Measurements from ENCODE around the gene PNLIPRP1. TPM values are rescaled to one million over a fixed set of nuclear protein-coding genes. Genes with fewer than 3 reads are reported as not detected.

PNLIPRP1 gene
- total RNA-seq, 1 experiment from 2014 or later, result not detected

GRCh38 chr10:116588995-116589394 lies 1.8 kb upstream of the PNLIPRP1 start:
- Histone ChIP-seq H3K4me1 (no peaks in the 10 kb centered on the region), H3K27me3 (no peaks in the 10 kb centered on the region), H3K4me3 (no peak overlapping the region), H3K27ac (no peak overlapping the region), H3K9me3 (replicated peaks) (no peaks in the 10 kb centered on the region), H3K36me3 (no peaks in the 10 kb centered on the region)
- no peak for DNase-seq

- Histone ChIP-seq H3K27me3 (no peaks in the 10 kb centered on the region), H3K4me3 (no peak overlapping the region), H3K36me3 (no peaks in the 10 kb centered on the region), H3K4me1 (no peaks in the 10 kb centered on the region), H3K27ac (no peak overlapping the region), H3K9me3 (replicated peaks) (no peaks in the 10 kb centered on the region)
- no peak for DNase-seq
Measured at GRCh38 chr10:116589926-116590325, 833 bp upstream of the PNLIPRP1 start.

GRCh38 chr10:116593139-116593740 lies 2.5 kb downstream of the PNLIPRP1 start:
- no peaks in the 10 kb centered on the region for H3K27me3 ChIP-seq
- H3K4me3 ChIP-seq, result no peak overlapping the region
- no peaks in the 10 kb centered on the region for H3K36me3 ChIP-seq
- DNase-seq, result no peak
- H3K4me1 ChIP-seq, result no peaks in the 10 kb centered on the region
- H3K9me3 ChIP-seq (replicated peaks), result no peaks in the 10 kb centered on the region
- no peak overlapping the region for H3K27ac ChIP-seq

DNA sequence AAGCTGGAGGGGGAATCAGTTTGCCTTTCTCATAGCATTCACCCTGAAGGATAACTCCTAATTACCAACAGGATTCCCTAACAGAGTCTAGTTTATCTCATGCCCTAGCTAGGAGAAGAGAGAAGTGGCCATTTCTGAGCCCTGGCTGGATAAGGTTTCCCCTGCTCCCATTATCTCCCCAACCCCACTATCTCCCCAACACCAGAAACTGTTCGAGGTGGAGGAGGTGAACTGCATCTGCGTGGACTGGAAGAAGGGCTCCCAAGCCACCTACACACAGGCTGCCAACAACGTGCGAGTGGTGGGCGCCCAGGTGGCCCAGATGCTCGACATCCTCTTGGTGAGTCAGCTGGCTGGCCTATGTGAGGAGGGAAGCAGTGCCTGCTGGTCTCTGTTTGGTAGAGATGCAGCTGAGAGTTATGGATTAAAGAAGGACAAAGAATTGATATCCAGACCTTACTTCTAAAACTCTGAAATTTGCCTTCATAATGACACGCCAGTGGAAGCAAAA lies 3.8 kb downstream of the PNLIPRP1 start:
- Histone ChIP-seq H3K4me1 (no peaks in the 10 kb centered on the region), H3K9me3 (replicated peaks) (no peaks in the 10 kb centered on the region), H3K27me3 (no peaks in the 10 kb centered on the region), H3K27ac (no peak overlapping the region), H3K36me3 (no peaks in the 10 kb centered on the region), H3K4me3 (no peak overlapping the region)
- DNase-seq, result no peak

GRCh38 chr10:116596062-116596461 lies 5.3 kb downstream of the PNLIPRP1 start:
- H3K9me3 ChIP-seq (replicated peaks), result no peaks in the 10 kb centered on the region
- H3K27ac ChIP-seq, result no peak overlapping the region
- 0 out of 2 replicates have a peak, but pooled peaks cover 3% of the 10 kb centered on the region for H3K27me3 ChIP-seq
- H3K4me1 ChIP-seq, result no peaks in the 10 kb centered on the region
- H3K4me3 ChIP-seq, result no peak overlapping the region
- no peak for DNase-seq
- no peaks in the 10 kb centered on the region for H3K36me3 ChIP-seq

DNA sequence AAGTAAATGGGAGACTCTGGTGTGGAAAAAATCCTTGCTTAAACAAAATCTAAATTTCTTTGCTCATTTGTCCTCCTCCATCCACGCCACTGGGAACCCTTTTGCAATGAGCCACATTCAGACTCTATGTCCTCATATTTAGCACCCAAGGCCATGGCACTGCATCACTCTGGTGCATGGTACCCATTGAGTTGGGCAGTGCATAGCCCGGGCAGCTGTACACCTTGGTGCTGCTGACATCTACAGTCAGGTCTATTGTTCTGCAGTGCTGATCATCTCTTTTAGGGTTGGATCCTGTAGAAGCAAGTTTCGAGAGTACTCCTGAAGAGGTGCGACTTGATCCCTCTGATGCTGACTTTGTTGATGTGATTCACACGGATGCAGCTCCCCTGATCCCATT lies 6.8 kb downstream of the PNLIPRP1 start:
- H3K36me3 ChIP-seq, result no peaks in the 10 kb centered on the region
- no peak for DNase-seq
- H3K27me3 ChIP-seq, result 0 out of 2 replicates have a peak, but pooled peaks cover 3% of the 10 kb centered on the region
- no peak overlapping the region for H3K4me3 ChIP-seq
- H3K4me1 ChIP-seq, result no peaks in the 10 kb centered on the region
- no peak overlapping the region for H3K27ac ChIP-seq
- no peaks in the 10 kb centered on the region for H3K9me3 ChIP-seq (replicated peaks)

GRCh38 chr10:116598329-116598728 lies 7.6 kb downstream of the PNLIPRP1 start:
- no peaks in the 10 kb centered on the region for H3K9me3 ChIP-seq (replicated peaks)
- 0 out of 2 replicates have a peak, but pooled peaks cover 3% of the 10 kb centered on the region for H3K27me3 ChIP-seq
- no peak overlapping the region for H3K4me3 ChIP-seq
- DNase-seq, result no peak
- H3K4me1 ChIP-seq, result no peaks in the 10 kb centered on the region
- no peaks in the 10 kb centered on the region for H3K36me3 ChIP-seq
- no peak overlapping the region for H3K27ac ChIP-seq

- Histone ChIP-seq H3K4me3 (no peak overlapping the region), H3K4me1 (no peaks in the 10 kb centered on the region), H3K27ac (no peak overlapping the region), H3K27me3 (0 out of 2 replicates have a peak, but pooled peaks cover 3% of the 10 kb centered on the region), H3K36me3 (no peaks in the 10 kb centered on the region), H3K9me3 (replicated peaks) (no peaks in the 10 kb centered on the region)
- DNase-seq, result no peak
Measured at GRCh38 chr10:116599991-116600390, 9.2 kb downstream of the PNLIPRP1 start.

GRCh38 chr10:116602648-116603400 lies 12.1 kb downstream of the PNLIPRP1 start:
- 0 out of 2 replicates have a peak, but pooled peaks cover 3% of the 10 kb centered on the region for H3K27me3 ChIP-seq
- DNase-seq, result no peak
- H3K36me3 ChIP-seq, result no peaks in the 10 kb centered on the region
- no peaks in the 10 kb centered on the region for H3K9me3 ChIP-seq (replicated peaks)
- no peaks in the 10 kb centered on the region for H3K4me1 ChIP-seq
- H3K27ac ChIP-seq, result no peak overlapping the region
- H3K4me3 ChIP-seq, result no peak overlapping the region

DNA sequence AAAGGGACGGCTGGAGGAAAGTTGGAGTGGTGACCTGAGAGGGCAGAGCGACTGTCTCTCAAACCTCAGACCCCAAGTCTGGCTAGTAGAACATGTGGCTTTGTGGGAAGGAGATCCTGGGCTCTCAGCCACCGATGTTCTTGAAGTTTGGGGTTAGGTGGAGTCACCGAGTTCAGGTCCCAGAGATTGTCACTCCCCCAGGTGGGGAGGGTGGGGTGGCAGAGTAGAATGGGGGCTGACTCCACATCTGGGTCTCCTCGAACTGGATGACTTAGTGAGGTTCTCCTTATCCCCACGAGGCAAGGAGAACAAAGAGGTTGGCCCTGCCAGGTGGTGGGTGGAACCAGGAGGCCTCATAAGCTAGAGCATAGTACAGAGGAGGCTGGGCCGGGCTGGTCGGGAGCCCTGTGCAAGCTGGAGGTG lies 15.3 kb downstream of the PNLIPRP1 start:
- Histone ChIP-seq H3K9me3 (replicated peaks) (no peaks in the 10 kb centered on the region), H3K4me1 (no peaks in the 10 kb centered on the region), H3K4me3 (no peak overlapping the region), H3K27me3 (no peaks in the 10 kb centered on the region), H3K27ac (no peak overlapping the region), H3K36me3 (no peaks in the 10 kb centered on the region)
- no peak for DNase-seq

- no peak for DNase-seq
- H3K27ac ChIP-seq, result no peak overlapping the region
Measured at GRCh38 chr10:116607336-116607735, 16.6 kb downstream of the PNLIPRP1 start.

GRCh38 chr10:116608686-116609594 lies 18.2 kb downstream of the PNLIPRP1 start:
- no peak overlapping the region for H3K27ac ChIP-seq
- H3K4me1 ChIP-seq, result no peaks in the 10 kb centered on the region
- no peaks in the 10 kb centered on the region for H3K36me3 ChIP-seq
- no peaks in the 10 kb centered on the region for H3K27me3 ChIP-seq
- no peaks in the 10 kb centered on the region for H3K9me3 ChIP-seq (replicated peaks)
- H3K4me3 ChIP-seq, result no peak overlapping the region
- no peak for DNase-seq

More at GRCh38 chr10:116607336-116607735, 16.6 kb downstream of the PNLIPRP1 start:
- H3K27me3 ChIP-seq, result no peaks in the 10 kb centered on the region
- no peaks in the 10 kb centered on the region for H3K4me1 ChIP-seq
- no peak overlapping the region for H3K4me3 ChIP-seq
- H3K9me3 ChIP-seq (replicated peaks), result no peaks in the 10 kb centered on the region
- no peaks in the 10 kb centered on the region for H3K36me3 ChIP-seq

GRCh38 chr10:116610443-116611152 lies 19.8 kb downstream of the PNLIPRP1 start:
- H3K27me3 ChIP-seq, result no peaks in the 10 kb centered on the region
- DNase-seq, result no peak
- no peaks in the 10 kb centered on the region for H3K36me3 ChIP-seq
- H3K4me1 ChIP-seq, result no peaks in the 10 kb centered on the region
- no peaks in the 10 kb centered on the region for H3K9me3 ChIP-seq (replicated peaks)
- H3K4me3 ChIP-seq, result no peak overlapping the region
- H3K27ac ChIP-seq, result no peak overlapping the region

DNA sequence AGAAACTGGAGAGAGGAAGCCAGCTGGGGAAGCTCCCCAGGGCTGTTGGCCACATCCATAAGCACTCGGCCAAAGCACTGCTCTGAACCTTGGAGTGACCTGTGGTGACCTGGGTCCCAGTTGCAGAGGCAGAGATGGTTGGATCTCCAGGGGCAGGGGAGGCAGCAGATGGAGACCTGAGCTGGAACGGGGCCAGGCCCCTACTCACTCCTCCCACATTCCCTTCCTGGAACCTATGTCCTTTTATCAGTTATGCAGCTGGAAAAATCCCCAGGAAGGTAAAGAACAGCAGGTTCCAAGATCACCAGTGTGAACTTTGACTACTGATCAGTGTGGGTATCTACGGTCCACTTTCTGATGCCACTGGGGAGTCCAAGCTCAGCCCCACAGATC lies 20.4 kb downstream of the PNLIPRP1 start:
- DNase-seq, result no peak
- no peaks in the 10 kb centered on the region for H3K36me3 ChIP-seq
- no peaks in the 10 kb centered on the region for H3K9me3 ChIP-seq (replicated peaks)
- H3K27me3 ChIP-seq, result no peaks in the 10 kb centered on the region
- H3K4me1 ChIP-seq, result no peaks in the 10 kb centered on the region
- H3K27ac ChIP-seq, result no peak overlapping the region
- no peak overlapping the region for H3K4me3 ChIP-seq

All from SJCRH30 (cell line).